Right ventricle myocardium inferior (tissue), 1 donor: Measurements from ENCODE around the gene FAM20A. TPM values are rescaled to one million over a fixed set of nuclear protein-coding genes. Genes with fewer than 3 reads are reported as not detected.
A peak's percentile ranks its signal among the peaks of the same experiment; 100 is the strongest.

Experiments
- ATAC-seq: fragments of 200-7000 bp; cut with Tn5 transposase; one replicate; pipeline ENCODE4 v1.9.1; 2020; ENCODE audit warnings: mild to moderate bottlenecking, moderate library complexity
- DNase-seq: peaks from one replicate; pipeline ENCODE4 v3.0.0; 2021; ENCODE audit errors: missing footprints
- intact Hi-C: fragments of 100-400 bp; cut with DNase I; formaldehyde crosslinking; loops from one replicate; pipeline ENCODE4 v1.11.0; 2022
- total RNA-seq: library from RNA; stranded (reverse); fragmentation: NEBNext Ultra II Directional; extraction: Animal tissue kit (Norgen Biotek cat#: 25700); gene quantifications from one replicate; pipeline ENCODE4 v1.2.1, GENCODE V29; 2021
- donor health status: DM: no; HTN: yes; CAD: no; lungs with severe emphysema.

Gene FAM20A
- total RNA-seq, 1 donor from 2014 or later: 4.6 TPM

GRCh38 chr17:68576811-68577496 is 24.2 kb downstream of the FAM20A start:
- peak; percentile 82 for ATAC-seq
- intact Hi-C loops: no loop called here
- no peak for DNase-seq

DNA sequence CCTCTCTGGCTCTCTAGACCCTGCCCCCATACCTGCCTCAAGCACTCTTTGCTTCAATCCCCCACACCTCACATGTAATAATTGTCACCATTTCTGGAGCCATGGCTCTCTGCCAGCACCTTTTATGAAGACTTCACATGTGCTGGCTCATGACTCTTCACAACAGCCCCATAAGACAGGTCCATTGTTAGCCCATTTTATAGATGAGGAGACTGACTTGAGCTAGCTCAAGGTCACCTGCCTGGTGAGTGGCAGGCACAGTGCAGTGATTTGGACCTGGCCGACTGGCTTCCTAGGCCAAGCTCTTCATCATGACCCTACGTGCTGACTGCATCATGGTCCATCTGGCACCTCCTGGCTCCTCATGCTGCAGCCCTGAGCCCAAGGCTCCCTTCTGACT is 25.0 kb downstream of the FAM20A start:
- DNase-seq (no peak), ATAC-seq (no peak)
- intact Hi-C loops: no loop called here

DNA sequence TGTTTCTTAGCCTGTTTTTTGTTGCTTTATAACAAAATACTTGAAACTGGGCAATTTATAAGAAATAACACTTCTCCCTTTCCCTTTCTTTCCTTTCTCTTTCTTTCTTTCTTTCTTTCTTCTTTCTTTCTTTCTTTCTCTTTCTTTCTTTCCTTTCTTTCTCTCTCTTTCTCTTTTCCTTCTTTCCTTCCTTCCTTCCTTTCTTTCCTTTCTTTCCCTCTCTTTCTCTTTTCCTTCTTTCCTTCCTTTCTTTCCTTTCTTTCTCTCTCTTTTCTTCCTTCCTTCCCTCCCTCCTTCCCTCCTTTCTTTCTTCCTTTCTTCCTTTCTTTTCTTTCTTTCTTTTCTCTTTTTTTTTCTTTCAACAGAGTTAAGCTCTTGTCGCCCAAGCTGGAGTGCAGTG is 27.8 kb downstream of the FAM20A start:
- intact Hi-C loops: no loop called here
- no peak for ATAC-seq
- no peak for DNase-seq

GRCh38 chr17:68572138-68572842 is 28.9 kb downstream of the FAM20A start:
- intact Hi-C loops: no loop called here
- ATAC-seq (no peak), DNase-seq (no peak)

DNA sequence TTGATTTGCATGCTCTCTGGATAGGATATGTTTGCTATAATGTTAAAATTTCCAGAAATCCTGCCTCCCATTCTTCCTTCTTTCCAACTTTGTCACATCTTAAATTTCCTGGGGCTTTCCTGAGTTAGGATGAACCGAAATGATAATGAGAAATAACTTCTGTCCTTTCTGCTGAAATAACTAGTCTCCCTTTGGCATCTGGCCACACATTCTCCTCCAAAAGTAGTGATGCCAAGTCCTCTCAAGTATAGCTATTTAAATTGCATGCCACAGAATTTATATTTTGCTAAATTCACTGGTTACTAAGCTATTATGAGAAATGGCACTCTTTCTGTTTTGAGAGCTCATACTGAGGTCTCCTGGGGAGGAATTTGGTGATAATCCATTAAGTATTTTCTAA is 30.6 kb downstream of the FAM20A start:
- ATAC-seq (no peak), DNase-seq (no peak)
- intact Hi-C loops: no loop called here

DNA sequence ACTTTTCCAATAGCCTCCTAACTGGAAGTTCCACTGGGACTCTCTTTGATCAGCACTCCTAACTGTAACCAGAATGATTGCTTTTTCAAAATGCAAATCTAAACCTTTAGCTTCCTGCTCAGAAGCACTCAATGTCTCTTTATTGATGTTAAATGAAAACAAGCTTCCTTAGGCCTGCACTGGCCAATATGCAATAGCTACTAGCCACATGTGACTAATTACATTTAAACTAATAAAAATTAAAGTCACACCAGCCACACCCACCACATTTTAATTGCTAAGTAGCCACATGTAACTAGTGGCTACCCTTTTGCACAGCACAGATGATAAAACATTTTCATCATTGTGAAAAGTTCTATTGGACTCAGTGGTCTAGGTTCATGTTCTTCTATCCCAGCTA is 31.8 kb downstream of the FAM20A start:
- intact Hi-C loops: no loop called here
- DNase-seq (no peak), ATAC-seq (no peak)

DNA sequence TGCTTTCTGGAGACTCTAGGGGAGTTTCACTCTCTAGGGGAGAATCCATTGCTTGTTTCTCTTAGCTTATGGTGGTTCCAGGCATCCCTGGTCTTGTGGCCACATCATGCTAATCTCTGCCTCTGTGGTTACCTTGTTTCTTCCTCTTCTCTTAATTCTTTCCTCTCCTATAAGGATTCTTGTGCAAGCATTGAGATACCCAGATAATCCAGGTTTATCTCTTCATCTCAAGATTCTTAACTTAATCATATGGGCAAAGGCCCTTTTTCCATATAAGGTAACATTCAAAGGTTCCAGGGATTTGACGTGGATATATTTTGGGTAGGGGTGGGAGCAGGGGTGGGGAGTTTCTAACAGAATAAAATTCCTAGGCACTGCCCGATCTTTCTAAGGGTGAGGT is 32.6 kb downstream of the FAM20A start:
- intact Hi-C loops: no loop called here
- DNase-seq: no peak
- no peak for ATAC-seq

- no peak for DNase-seq
- intact Hi-C loops: no loop called here
Observed at GRCh38 chr17:68567581-68567980, 33.6 kb downstream of the FAM20A start.

GRCh38 chr17:68567035-68567434 is 34.1 kb downstream of the FAM20A start:
- ATAC-seq (no peak), DNase-seq (no peak)
- intact Hi-C loops: no loop called here

More at GRCh38 chr17:68567581-68567980, 33.6 kb downstream of the FAM20A start:
- no peak for ATAC-seq

DNA sequence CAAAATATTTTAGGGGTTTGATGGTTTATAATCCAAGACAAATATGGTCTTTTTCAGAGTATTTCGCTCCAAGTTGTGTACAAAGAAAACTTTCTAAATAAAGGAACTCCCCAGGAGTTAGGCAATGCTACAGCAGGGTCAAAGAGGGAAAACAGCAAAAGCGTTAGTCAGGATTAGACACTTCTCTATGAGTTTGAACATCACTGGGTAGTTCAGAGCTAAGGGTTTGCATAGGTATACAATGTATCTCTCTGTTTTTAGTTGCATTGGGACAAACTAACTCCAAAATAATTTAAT is 34.8 kb downstream of the FAM20A start:
- peak; percentile 31 for ATAC-seq
- no peak for DNase-seq
- intact Hi-C loops: no loop called here

GRCh38 chr17:68565661-68566441 is 35.3 kb downstream of the FAM20A start:
- DNase-seq: no peak
- ATAC-seq: peak; percentile 34
- intact Hi-C loops: no loop called here

DNA sequence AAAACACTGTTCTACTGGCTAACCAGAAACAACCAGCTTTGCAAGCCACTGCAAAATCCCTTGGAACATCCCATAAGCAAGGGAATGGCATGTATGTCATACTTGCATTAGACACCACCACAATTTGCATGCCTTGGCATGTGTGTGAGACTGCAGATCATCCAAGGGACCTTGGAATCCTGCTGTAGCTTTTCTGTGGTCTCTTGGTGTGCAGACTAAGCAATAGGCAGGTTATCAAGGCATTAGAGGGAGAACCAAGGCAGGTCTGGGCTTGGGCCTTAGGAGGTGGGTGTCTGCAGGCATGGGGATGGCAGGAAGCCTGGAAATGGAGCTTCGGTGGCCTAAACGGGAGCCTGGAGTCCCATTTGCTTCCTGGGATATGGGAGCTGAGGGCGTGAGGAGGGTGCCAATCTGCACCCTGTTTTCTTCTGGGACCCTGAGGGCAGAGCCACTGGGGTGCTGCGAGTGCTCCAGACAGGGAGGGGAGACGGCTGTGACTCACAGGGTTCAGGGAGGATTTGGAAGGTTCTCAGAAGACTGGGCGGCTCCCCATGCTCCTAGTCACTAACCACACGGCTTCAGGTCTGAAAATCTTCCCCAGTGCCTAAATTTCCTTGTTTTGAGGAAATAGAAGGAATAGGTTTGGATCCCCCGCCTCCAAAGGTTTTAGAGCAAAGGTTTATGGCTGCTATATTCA is 36.6 kb downstream of the FAM20A start:
- no peak for ATAC-seq
- intact Hi-C loops: no loop called here
- DNase-seq: no peak

GRCh38 chr17:68562736-68563135 is 38.4 kb downstream of the FAM20A start:
- intact Hi-C loops: no loop called here
- no peak for DNase-seq
- ATAC-seq: no peak

DNA sequence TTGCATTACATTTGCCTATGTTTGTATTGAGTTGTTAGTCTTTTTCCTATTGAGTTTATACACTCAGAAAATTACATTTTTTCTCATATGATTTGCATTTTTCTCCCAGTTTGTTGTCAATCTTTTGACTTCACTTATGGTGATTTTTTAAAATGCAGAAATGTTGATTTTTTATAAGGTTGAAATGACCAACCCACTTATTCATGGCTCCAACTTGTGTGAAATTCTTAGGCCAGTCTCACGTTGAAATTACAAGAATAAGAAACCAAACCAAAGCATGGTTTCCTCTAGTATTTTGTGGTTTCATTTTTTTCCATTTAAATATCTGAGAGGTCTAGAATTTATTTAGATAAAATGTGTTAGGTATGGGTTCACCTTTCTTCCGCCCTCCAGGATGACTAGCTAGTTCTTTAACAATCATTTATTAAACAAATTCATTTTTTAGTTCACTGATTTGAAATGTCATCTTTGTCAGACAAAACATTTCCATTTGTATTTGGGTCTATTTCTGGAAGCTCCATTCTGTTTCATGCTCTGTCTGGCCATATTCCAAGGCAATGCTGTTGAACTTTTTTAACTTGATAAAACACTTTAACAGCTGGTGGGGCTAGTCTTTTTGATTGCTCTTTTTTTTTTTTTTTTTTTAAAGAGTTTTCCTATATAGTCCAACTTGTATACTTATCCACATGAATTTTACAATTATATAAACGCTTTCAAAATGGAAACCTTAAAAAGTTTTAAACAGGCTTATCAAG is 40.0 kb downstream of the FAM20A start:
- ATAC-seq: no peak

GRCh38 chr17:68559316-68559715 is 41.9 kb downstream of the FAM20A start:
- DNase-seq (no peak), ATAC-seq (no peak)
- intact Hi-C loops: no loop called here

More for the DNA sequence above, 40.0 kb downstream of the FAM20A start:
- no peak for DNase-seq
- intact Hi-C loops: no loop called here

GRCh38 chr17:68556551-68556950 is 44.6 kb downstream of the FAM20A start:
- no peak for DNase-seq
- intact Hi-C loops: no loop called here
- ATAC-seq: no peak

DNA sequence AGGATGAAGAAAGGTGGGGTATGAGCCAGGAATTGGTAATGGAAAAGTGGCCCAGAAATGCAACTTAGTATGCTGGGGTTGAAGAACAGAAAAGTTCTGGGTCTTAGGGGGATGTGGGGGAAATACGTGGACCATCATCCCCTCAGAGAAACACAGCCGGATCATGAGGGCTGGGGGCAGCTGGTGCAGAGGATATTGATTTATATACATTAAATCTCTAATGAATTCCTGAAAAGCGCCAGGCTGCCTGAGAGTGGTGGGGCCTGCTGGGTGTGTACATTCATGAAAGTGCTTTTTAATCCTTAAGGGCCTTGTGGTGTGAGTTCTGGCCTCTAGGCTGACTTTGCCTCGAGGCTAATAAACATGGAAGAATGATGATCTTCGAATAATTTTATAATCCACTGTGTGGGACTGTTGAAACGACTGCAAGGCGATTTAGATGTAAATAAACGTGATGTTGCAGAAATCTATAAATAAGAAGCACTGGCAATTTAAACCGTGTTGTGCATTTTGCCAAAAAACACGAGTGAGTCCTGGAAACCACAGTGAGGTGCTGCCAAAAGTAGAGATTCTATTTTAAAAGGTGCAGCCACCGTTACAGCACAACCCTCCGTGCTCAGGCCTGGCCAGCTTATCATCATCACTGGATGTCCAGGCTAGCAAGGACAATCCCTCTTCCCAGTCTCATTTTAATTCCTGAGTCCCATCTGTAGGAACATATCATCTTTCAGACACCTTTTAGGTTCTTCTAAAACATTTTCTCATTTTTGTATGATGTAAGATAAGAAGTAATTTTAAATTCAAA is 56.9 kb downstream of the FAM20A start:
- intact Hi-C loops: loop anchor here (10.0 kb wide), 1 partner anchor 50 kb away; no protein-coding TSS in a partner anchor
- ATAC-seq (no peak), DNase-seq (peak; percentile 45)
